Right lung (tissue), 10 donors: Measurements from ENCODE around the gene FLYWCH2. TPM values are rescaled to one million over a fixed set of nuclear protein-coding genes. Genes with fewer than 3 reads are reported as not detected.

Source experiments
- DNase-seq, 2 donors: peaks; one replicate each; pipeline ENCODE4 v3.0.0-alpha.2; 2013
- long read RNA-seq, 8 donors: transcript quantifications; one replicate each; lab custom pipeline, GENCODE V29; 2026
- polyA plus RNA-seq, 5 donors: library from polyadenylated mRNA; unstranded; fragments of 120-200 nt; gene quantifications; one replicate each; pipeline versions ENCODE4 v1.2.1 to v1.2.3, GENCODE V29; 2013; ENCODE audit warnings: inconsistent platforms in 1 of 5, low replicate concordance in 1 of 5; ENCODE audit not compliant: insufficient read length in 5 of 5, insufficient read depth in 1 of 5

FLYWCH2 gene
- polyA plus RNA-seq: 10 to 100 TPM; 14.0 to 34.9 (median 19.8) TPM
- long read RNA-seq, donor 1, transcript FLYWCH2-203 (3 exons, 754 nt): minor isoform, 9 of 33 reads
- long read RNA-seq, donor 1, transcript FLYWCH2-202 (4 exons, 1,036 nt): major isoform, 14 of 33 reads
- long read RNA-seq, donor 1, partial matches to known transcripts: 9 of 33 reads
- long read RNA-seq, donor 1, other reads (novel, unspliced or antisense): 0 of 33 reads
- long read RNA-seq, donor 2, transcript FLYWCH2-202 (4 exons, 1,036 nt): major isoform, 9 of 9 reads
- long read RNA-seq, donor 2, partial matches to known transcripts: 0 of 9 reads
- long read RNA-seq, donor 2, other reads (novel, unspliced or antisense): 0 of 9 reads
- long read RNA-seq, donor 3, transcript FLYWCH2-203 (3 exons, 754 nt): minor isoform, 5 of 32 reads
- long read RNA-seq, donor 3, transcript FLYWCH2-202 (4 exons, 1,036 nt): major isoform, 16 of 32 reads
- long read RNA-seq, donor 3, partial matches to known transcripts: 11 of 32 reads
- long read RNA-seq, donor 3, other reads (novel, unspliced or antisense): 0 of 32 reads
- long read RNA-seq, donor 4, transcript FLYWCH2-202 (4 exons, 1,036 nt): major isoform, 8 of 11 reads
- long read RNA-seq, donor 4, partial matches to known transcripts: 0 of 11 reads
- long read RNA-seq, donor 4, other reads (novel, unspliced or antisense): 0 of 11 reads
- long read RNA-seq, donor 5, transcript FLYWCH2-203 (3 exons, 754 nt): minor isoform, 5 of 37 reads
- long read RNA-seq, donor 5, transcript FLYWCH2-202 (4 exons, 1,036 nt): major isoform, 13 of 37 reads
- long read RNA-seq, donor 5, partial matches to known transcripts: 18 of 37 reads
- long read RNA-seq, donor 5, other reads (novel, unspliced or antisense): 0 of 37 reads
- long read RNA-seq, donor 6, transcript FLYWCH2-202 (4 exons, 1,036 nt): major isoform, 26 of 33 reads
- long read RNA-seq, donor 6, partial matches to known transcripts: 5 of 33 reads
- long read RNA-seq, donor 6, other reads (novel, unspliced or antisense): 0 of 33 reads
- long read RNA-seq, donor 7, transcript FLYWCH2-202 (4 exons, 1,036 nt): major isoform, 7 of 10 reads
- long read RNA-seq, donor 7, partial matches to known transcripts: 0 of 10 reads
- long read RNA-seq, donor 7, other reads (novel, unspliced or antisense): 0 of 10 reads
- long read RNA-seq, donor 8, transcript FLYWCH2-203 (3 exons, 754 nt): minor isoform, 5 of 13 reads
- long read RNA-seq, donor 8, transcript FLYWCH2-202 (4 exons, 1,036 nt): major isoform, 7 of 13 reads
- long read RNA-seq, donor 8, partial matches to known transcripts: 0 of 13 reads
- long read RNA-seq, donor 8, other reads (novel, unspliced or antisense): 0 of 13 reads

- DNase-seq: peak; percentile 99
Observed at GRCh38 chr16:2882650-2883457, at the start of gene FLYWCH2. FLYWCH2 (plus strand) TSS chr16:2883215; CDS start chr16:2896450, 13,235 bp downstream.

- DNase-seq: no peak
Observed at GRCh38 chr16:2833776-2834175, 49.2 kb upstream of the FLYWCH2 start.

GRCh38 chr16:2834968-2835367, 48.0 kb upstream of the FLYWCH2 start:
- DNase-seq: no peak

- no peak for DNase-seq
Observed at GRCh38 chr16:2835638-2836493, 47.1 kb upstream of the FLYWCH2 start.

GRCh38 chr16:2836646-2837508, 46.1 kb upstream of the FLYWCH2 start:
- no peak for DNase-seq

GRCh38 chr16:2838928-2839327, 44.1 kb upstream of the FLYWCH2 start:
- DNase-seq: peak; percentile 40 to 55

GRCh38 chr16:2839650-2840450, 43.2 kb upstream of the FLYWCH2 start:
- DNase-seq: no peak

GRCh38 chr16:2840914-2841313, 42.1 kb upstream of the FLYWCH2 start:
- no peak for DNase-seq

GRCh38 chr16:2841606-2842339, 41.2 kb upstream of the FLYWCH2 start:
- no peak for DNase-seq

- peak in 1 of 2 donors; percentile 30 for DNase-seq
Observed at GRCh38 chr16:2842340-2843000, 40.5 kb upstream of the FLYWCH2 start.

- no peak for DNase-seq
Observed at GRCh38 chr16:2843526-2843925, 39.5 kb upstream of the FLYWCH2 start.

- DNase-seq: no peak
Observed at GRCh38 chr16:2845116-2845515, 37.9 kb upstream of the FLYWCH2 start.

GRCh38 chr16:2846511-2847310, 36.3 kb upstream of the FLYWCH2 start:
- no peak for DNase-seq

GRCh38 chr16:2848933-2849725, 33.9 kb upstream of the FLYWCH2 start:
- no peak for DNase-seq
